PC-3 (cell line): ENCODE measurements around the gene IFI6.

Experiments
- EZH2 ChIP-seq: fragments of 300-600 bp; sonication (generic); IDR thresholded peaks from one replicate; pipeline ENCODE4 v1.6.1; 2017; ENCODE audit warnings: antibody characterized with exemption, mild to moderate bottlenecking, low read length; ENCODE audit not compliant: unreplicated experiment
- EZH2phosphoT487 ChIP-seq: fragments of 300-600 bp; sonication (generic); IDR thresholded peaks from 2 replicates; pipeline ENCODE4 v1.6.1; 2018; ENCODE audit warnings: mild to moderate bottlenecking, antibody characterized with exemption, low read length, borderline replicate concordance
- TF ChIP-seq, protein P1 (sequence below): fragments of 300-600 bp; sonication (generic); conservative IDR thresholded peaks from 2 replicates; pipeline ENCODE4 v1.5.1; 2017; ENCODE audit warnings: antibody characterized with exemption, low read depth, mild to moderate bottlenecking, low read length

DNA sequence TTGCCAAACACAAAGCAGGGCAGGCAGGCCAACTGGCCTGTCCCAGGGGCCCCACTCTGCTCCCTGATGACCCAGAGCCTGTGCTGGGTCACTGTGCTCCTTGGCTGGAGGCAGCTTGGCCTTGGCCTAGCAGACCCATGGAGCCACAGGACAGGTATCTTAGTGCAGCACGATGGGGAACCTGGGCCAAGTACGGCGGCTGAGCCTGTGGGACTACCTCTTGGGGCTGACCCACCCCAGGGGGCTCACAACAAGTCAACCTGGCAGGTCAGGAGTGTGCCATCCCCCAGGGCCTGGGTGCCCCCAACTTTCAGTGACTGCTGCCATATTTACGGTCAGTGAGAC lies 26.9 kb downstream of the IFI6 start:
- TF ChIP-seq, protein P1, sequence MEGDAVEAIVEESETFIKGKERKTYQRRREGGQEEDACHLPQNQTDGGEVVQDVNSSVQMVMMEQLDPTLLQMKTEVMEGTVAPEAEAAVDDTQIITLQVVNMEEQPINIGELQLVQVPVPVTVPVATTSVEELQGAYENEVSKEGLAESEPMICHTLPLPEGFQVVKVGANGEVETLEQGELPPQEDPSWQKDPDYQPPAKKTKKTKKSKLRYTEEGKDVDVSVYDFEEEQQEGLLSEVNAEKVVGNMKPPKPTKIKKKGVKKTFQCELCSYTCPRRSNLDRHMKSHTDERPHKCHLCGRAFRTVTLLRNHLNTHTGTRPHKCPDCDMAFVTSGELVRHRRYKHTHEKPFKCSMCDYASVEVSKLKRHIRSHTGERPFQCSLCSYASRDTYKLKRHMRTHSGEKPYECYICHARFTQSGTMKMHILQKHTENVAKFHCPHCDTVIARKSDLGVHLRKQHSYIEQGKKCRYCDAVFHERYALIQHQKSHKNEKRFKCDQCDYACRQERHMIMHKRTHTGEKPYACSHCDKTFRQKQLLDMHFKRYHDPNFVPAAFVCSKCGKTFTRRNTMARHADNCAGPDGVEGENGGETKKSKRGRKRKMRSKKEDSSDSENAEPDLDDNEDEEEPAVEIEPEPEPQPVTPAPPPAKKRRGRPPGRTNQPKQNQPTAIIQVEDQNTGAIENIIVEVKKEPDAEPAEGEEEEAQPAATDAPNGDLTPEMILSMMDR: no peak
- TF ChIP-seq EZH2phosphoT487: no peak
- no peak for TF ChIP-seq EZH2
